GM23248 (cell line): ENCODE results near the gene REPS1.

Experiments used
- EZH2 ChIP-seq: fragments of 200-600 bp; sonication (generic); IDR thresholded peaks from 2 replicates; pipeline ENCODE4 v1.6.1; 2018; ENCODE audit warnings: antibody characterized with exemption, mild to moderate bottlenecking; ENCODE audit not compliant: insufficient read depth, poor library complexity, severe bottlenecking
- EZH2phosphoT487 ChIP-seq: fragments of 200-600 bp; sonication (generic); IDR thresholded peaks from 2 replicates; pipeline ENCODE4 v1.6.1; 2018; ENCODE audit warnings: antibody characterized with exemption, moderate library complexity, mild to moderate bottlenecking, low read depth; ENCODE audit not compliant: insufficient read depth

DNA sequence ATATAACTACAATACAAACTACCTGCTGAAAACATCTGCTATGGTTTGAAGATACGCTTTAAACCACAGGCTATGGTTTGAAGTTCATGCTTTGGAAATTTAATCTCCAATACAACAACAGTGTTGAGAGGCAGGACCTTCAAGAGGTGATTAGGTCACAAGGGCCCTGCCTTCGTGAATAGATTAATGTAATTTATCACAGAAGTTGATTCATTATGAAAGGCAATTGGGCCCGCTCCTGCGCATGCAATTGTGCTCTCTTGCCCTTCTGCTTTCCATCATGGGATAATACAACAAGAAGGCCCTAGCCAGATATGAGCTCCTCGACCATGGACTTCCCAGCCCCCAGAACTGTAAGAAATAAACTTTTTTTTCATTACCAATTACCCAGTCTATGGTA lies 21.2 kb downstream of the REPS1 start:
- TF ChIP-seq EZH2: no peak
- no peak for TF ChIP-seq EZH2phosphoT487
